Measurements from ENCODE around the gene TSEN54.
A peak's percentile ranks its signal among the peaks of the same experiment; 100 is the strongest.
"Not testable (repeated sequence)": the region's sequence is repeated elsewhere in the genome, so short reads cannot be mapped to it uniquely, and the experiment has no call there.

Gene TSEN54

DNA sequence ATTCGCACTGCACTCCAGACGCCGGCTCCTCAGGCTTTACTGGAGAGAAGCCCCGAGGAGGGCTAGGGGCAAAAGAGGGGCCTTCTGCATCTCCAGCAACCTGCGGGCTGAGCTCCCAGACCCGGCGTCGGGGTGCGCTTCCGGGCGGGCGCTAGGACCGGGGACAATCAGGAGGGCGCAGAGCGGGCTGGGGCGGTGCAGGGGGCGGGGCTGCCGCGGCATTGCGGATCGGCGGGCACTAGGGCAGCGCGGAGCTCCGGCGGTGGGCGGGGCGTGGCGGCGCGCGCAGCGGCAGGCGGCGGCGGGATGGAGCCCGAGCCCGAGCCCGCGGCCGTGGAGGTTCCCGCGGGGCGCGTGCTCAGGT, at the start of gene TSEN54:
Gene TSEN54, plus strand, starts transcription at position 274 of the 364 bp plus-strand sequence. Its CDS starts 33 bp downstream, at position 307.
- DNase-seq: peak; percentile 88

GRCh38 chr17:75468291-75468754, 48.0 kb upstream of the TSEN54 start:
- no peak for DNase-seq

DNA sequence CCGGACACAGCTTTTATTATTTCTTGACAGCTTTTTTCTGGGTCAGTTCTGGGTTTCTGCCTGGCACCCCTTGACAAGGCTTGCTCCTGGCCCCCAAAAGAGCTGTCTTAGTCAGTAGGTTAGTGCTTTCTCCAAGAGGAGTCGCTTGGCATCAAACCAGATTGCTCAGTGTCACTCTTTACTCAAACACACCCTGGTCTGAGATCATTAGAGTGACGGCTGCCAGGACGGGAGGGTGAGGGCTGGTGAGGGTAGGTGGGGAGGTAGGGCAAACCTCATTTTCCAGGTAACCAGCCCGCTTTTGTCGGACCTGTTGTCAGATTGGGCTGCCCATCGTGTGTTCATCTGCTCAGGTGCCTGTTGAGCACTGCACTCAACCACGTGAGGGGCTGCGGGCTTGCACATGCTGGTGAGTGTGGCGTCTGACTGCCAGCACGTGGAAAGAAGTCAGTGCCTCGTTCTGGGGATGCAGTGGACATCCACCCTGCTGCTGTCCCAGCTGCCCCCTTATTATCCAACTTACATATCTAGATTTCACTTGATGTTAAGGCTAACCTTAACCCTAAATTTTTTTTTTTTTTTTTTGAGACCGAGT, 47.5 kb upstream of the TSEN54 start:
- no peak for DNase-seq

GRCh38 chr17:75471207-75471606, 45.1 kb upstream of the TSEN54 start:
- no peak for DNase-seq

DNA sequence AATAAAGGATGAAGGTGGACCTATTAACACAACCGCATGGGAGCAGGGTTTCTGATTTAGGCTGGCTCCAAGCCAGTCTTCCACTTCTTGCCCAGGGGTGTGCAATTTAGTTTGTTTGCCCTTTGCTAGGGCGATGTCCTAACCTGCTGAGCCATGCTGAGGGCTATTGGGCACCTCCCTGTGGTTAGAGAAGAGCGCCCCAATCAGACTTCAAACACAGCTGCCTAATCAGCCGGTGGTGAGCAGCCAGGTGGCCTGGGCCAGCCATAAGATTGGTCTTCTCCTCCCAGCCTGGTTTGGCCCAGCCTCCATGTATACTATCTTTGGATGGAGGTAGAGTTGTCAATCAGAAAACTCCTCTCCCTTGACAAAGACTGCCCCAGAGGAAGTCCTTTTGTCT, 44.2 kb upstream of the TSEN54 start:
- DNase-seq: no peak

- DNase-seq: no peak
These were observed 43.1 kb upstream of the TSEN54 start for GRCh38 chr17:75473246-75473645.

GRCh38 chr17:75474736-75475135, 41.6 kb upstream of the TSEN54 start:
- DNase-seq: no peak

- DNase-seq: no peak
These were observed 41.0 kb upstream of the TSEN54 start for GRCh38 chr17:75475144-75475835.

DNA sequence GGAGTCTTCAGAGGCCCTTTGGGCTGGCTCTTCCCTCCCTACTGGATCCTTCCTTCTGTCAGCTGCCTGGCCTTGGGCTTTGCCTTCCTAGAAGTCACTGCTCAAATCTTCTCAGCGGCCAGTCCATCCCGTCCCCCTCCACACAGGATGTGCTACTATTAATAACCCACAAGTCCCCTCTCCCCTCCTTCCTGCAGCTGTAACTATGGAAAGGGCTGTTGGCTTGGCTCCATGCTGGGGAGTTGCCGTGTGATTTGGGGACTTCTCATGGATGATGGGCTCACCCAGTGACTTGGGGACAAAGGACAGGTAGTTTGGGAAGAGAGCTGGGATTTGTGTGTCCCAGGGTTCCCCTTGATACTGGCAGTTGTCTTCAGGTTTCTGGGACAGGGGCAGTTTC, 40.5 kb upstream of the TSEN54 start:
- DNase-seq: no peak

- no peak for DNase-seq
These were observed 40.1 kb upstream of the TSEN54 start for GRCh38 chr17:75476271-75476671.

GRCh38 chr17:75476752-75477489, 39.4 kb upstream of the TSEN54 start:
- DNase-seq: no peak

GRCh38 chr17:75477490-75477862, 38.9 kb upstream of the TSEN54 start:
- DNase-seq: not testable (repeated sequence)

- DNase-seq: peak; percentile 19
These were observed 37.8 kb upstream of the TSEN54 start for GRCh38 chr17:75478508-75478907.

GRCh38 chr17:75480281-75480680, 36.0 kb upstream of the TSEN54 start:
- no peak for DNase-seq

GRCh38 chr17:75481194-75482068, 34.9 kb upstream of the TSEN54 start:
- no peak for DNase-seq

DNA sequence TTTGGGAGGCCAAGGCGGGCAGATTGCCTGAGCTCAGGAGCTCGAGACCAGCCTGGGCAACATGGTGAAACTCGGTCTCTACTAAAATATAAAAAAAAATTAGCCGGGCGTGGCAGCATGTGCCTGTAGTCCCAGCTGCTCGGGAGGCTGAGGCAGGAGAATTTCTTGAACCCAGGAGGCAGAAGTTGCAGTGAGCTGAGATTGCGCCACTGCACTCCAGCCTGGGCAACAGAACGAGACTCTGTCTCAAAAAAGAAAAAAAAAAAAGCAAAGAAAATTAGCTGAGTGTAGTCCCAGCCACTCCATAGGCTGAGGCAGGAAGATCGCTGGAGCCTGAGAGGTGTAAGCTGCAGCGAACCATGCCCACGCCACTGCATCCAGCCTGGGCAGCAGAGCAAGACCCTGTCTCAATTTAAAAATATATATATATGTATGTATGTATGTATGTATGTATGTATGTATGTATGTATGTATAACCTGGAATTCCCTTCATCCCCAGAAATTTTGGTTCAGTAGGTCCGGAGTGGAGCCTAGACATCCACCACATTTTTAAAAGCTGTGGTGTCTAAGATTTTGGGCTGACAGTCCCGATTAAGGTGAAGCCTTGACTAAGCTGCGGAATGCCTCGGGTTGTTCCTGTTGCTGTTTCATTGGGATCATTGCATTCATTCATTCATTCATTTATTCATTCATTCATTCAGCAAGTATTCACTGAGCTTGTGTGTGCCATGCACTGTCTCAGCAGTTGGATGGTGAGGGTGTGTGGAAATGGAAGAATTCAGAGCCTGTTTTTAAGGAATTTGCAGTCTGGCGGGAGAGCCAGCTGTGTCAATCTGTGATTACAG, 34.0 kb upstream of the TSEN54 start:
- no peak for DNase-seq

DNA sequence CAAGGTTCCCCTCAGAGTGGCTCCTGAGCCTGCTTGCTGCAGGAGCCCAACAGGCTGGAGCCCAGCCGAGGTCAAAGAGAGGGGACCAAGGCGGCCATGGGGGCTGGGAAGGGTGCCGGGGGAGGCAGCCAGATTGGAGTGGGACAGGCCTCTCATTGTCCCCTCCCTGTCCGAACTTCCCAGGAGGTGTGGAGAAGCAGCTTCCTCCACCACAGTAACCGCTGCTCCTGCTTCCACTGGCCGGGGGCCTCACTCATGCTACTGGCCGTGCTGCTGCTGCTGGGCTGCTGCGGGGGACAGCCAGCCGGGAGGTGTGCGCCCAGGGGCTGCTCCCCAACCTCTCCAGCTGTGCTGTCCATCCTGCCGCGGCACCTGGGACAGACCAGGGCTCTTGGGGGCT, 30.6 kb upstream of the TSEN54 start:
- DNase-seq: no peak

- no peak for DNase-seq
These were observed 30.2 kb upstream of the TSEN54 start for GRCh38 chr17:75486151-75486550.

- no peak for DNase-seq
These were observed 29.4 kb upstream of the TSEN54 start for GRCh38 chr17:75486951-75487350.

GRCh38 chr17:75487351-75488070, 28.8 kb upstream of the TSEN54 start:
- DNase-seq: no peak
